Vagina (tissue), 2 donors: ENCODE measurements around the gene C9orf153. TPM values are rescaled to one million over a fixed set of nuclear protein-coding genes. Genes with fewer than 3 reads are reported as not detected.

ENCODE experiments used
- DNase-seq, 2 donors: peaks; one replicate each; pipeline ENCODE4 v3.0.0-alpha.2; 2017; ENCODE audit errors: extremely low spot score in 2 of 2
- H3K27ac ChIP-seq: fragments of 200-600 bp; sonication (generic); one replicate; pipeline ENCODE4 v1.5.1; 2019
- H3K27me3 ChIP-seq: fragments of 200-600 bp; sonication (generic); one replicate; pipeline ENCODE4 v1.5.1; 2019
- H3K36me3 ChIP-seq, 2 donors: fragments of 200-600 bp; sonication (generic); one replicate each; pipeline ENCODE4 v1.5.1; 2017 to 2019
- H3K4me1 ChIP-seq: fragments of 200-600 bp; sonication (generic); one replicate; pipeline ENCODE4 v1.5.1; 2019
- H3K4me3 ChIP-seq, 2 donors: fragments of 200-600 bp; sonication (generic); 1 replicate in 1 of 2; 2 replicates in 1 of 2; pipeline ENCODE4 v1.5.1; 2016 to 2019
- H3K9me3 ChIP-seq: fragments of 200-600 bp; sonication (generic); one replicate; pipeline ENCODE4 v1.5.1; 2019
- CTCF ChIP-seq, 3 experiments: fragments of 450-650 bp in 2 of 3; fragments of 200-600 bp in 1 of 3; sonication (generic) in 1 of 3; IDR thresholded peaks; one replicate each; pipeline ENCODE4 v1.5.1; 2017 to 2019; ENCODE audit warnings: antibody characterized with exemption in 3 of 3, mild to moderate bottlenecking in 2 of 3, moderate library complexity in 2 of 3
- POLR2A ChIP-seq, 2 donors: fragments of 450-650 bp; IDR thresholded peaks; one replicate each; pipeline ENCODE4 v1.6.1; 2017; ENCODE audit warnings: antibody characterized with exemption in 2 of 2, mild to moderate bottlenecking in 2 of 2, moderate library complexity in 2 of 2
- POLR2AphosphoS5 ChIP-seq, 2 donors: sonication (generic); formaldehyde crosslinking; IDR thresholded peaks; one replicate each; pipeline ENCODE4 v1.9.0; 2017; ENCODE audit warnings: antibody characterized with exemption in 2 of 2, mild to moderate bottlenecking in 2 of 2, low read depth in 1 of 2; ENCODE audit not compliant: insufficient read depth in 1 of 2
- intact Hi-C: fragments of 100-400 bp; cut with DNase I; formaldehyde crosslinking; loops from one replicate; pipeline ENCODE4 v1.15.1; 2023
- total RNA-seq: library from RNA; depleted of rRNA; stranded (reverse); fragments of >200 nt; gene quantifications from one replicate; pipeline ENCODE4 v1.2.3, GENCODE V29; 2016

C9orf153 gene
- total RNA-seq, 1 donor from 2014 or later: not detected

GRCh38 chr9:86246752-86247161 is 12.7 kb downstream of the C9orf153 start:
- H3K36me3 ChIP-seq: no peaks in the 10 kb centered on the region
- H3K27me3 ChIP-seq: no peaks in the 10 kb centered on the region
- H3K27ac ChIP-seq: no peak overlapping the region
- H3K9me3 ChIP-seq: no peaks in the 10 kb centered on the region
- no peak overlapping the region for H3K4me3 ChIP-seq
- H3K4me1 ChIP-seq: no peaks in the 10 kb centered on the region
- intact Hi-C loops: no loop called here
- no peak for TF ChIP-seq CTCF (IDR thresholded peaks at IDR 0.05)
- TF ChIP-seq POLR2A (IDR thresholded peaks at IDR 0.05): no peak
- TF ChIP-seq POLR2AphosphoS5 (IDR thresholded peaks at IDR 0.05; ENCODE audit: insufficient read depth in 1 of 2, low read depth in 1 of 2): no peak
- no peak for DNase-seq

- no peak for DNase-seq
- Histone ChIP-seq H3K4me1 (no peaks in the 10 kb centered on the region), H3K27me3 (no peaks in the 10 kb centered on the region), H3K9me3 (no peaks in the 10 kb centered on the region), H3K36me3 (no peaks in the 10 kb centered on the region), H3K4me3 (no peak overlapping the region), H3K27ac (no peak overlapping the region)
- no peak for TF ChIP-seq CTCF (IDR thresholded peaks at IDR 0.05)
- TF ChIP-seq POLR2A (IDR thresholded peaks at IDR 0.05): no peak
- no peak for TF ChIP-seq POLR2AphosphoS5 (IDR thresholded peaks at IDR 0.05; ENCODE audit: insufficient read depth in 1 of 2, low read depth in 1 of 2)
- intact Hi-C loops: no loop called here
These were observed 17.4 kb downstream of the C9orf153 start for GRCh38 chr9:86242071-86242470.

- intact Hi-C loops: no loop called here
- TF ChIP-seq POLR2A (IDR thresholded peaks at IDR 0.05) (no peak), POLR2AphosphoS5 (IDR thresholded peaks at IDR 0.05; ENCODE audit: insufficient read depth in 1 of 2, low read depth in 1 of 2) (no peak), CTCF (IDR thresholded peaks at IDR 0.05) (no peak)
- no peak for DNase-seq
These were observed 18.2 kb downstream of the C9orf153 start for GRCh38 chr9:86241216-86241615.

GRCh38 chr9:86238861-86239770 is 20.3 kb downstream of the C9orf153 start:
- no peak overlapping the region for H3K4me3 ChIP-seq
- no peaks in the 10 kb centered on the region for H3K9me3 ChIP-seq
- H3K27me3 ChIP-seq: no peaks in the 10 kb centered on the region
- H3K27ac ChIP-seq: no peak overlapping the region
- no peak for DNase-seq
- no peak for TF ChIP-seq CTCF (IDR thresholded peaks at IDR 0.05)
- no peak for TF ChIP-seq POLR2A (IDR thresholded peaks at IDR 0.05)
- TF ChIP-seq POLR2AphosphoS5 (IDR thresholded peaks at IDR 0.05; ENCODE audit: insufficient read depth in 1 of 2, low read depth in 1 of 2): no peak
- no peaks in the 10 kb centered on the region for H3K4me1 ChIP-seq
- intact Hi-C loops: no loop called here
- no peaks in the 10 kb centered on the region for H3K36me3 ChIP-seq

More at GRCh38 chr9:86241216-86241615, 18.2 kb downstream of the C9orf153 start:
- Histone ChIP-seq H3K9me3 (no peaks in the 10 kb centered on the region), H3K4me1 (no peaks in the 10 kb centered on the region), H3K27me3 (no peaks in the 10 kb centered on the region), H3K36me3 (no peaks in the 10 kb centered on the region), H3K4me3 (no peak overlapping the region), H3K27ac (no peak overlapping the region)

- DNase-seq: peak in 1 of 2 donors; percentile 32
- TF ChIP-seq POLR2A (IDR thresholded peaks at IDR 0.05): no peak
- TF ChIP-seq POLR2AphosphoS5 (IDR thresholded peaks at IDR 0.05; ENCODE audit: insufficient read depth in 1 of 2, low read depth in 1 of 2): no peak
- TF ChIP-seq CTCF (IDR thresholded peaks at IDR 0.05): no peak
- intact Hi-C loops: no loop called here
These were observed 28.6 kb downstream of the C9orf153 start for GRCh38 chr9:86230858-86231257.

More at GRCh38 chr9:86230858-86231257, 28.6 kb downstream of the C9orf153 start:
- no peak overlapping the region for H3K4me3 ChIP-seq
- no peaks in the 10 kb centered on the region for H3K36me3 ChIP-seq
- H3K4me1 ChIP-seq: no peaks in the 10 kb centered on the region
- H3K9me3 ChIP-seq: no peaks in the 10 kb centered on the region
- no peaks in the 10 kb centered on the region for H3K27me3 ChIP-seq
- no peak overlapping the region for H3K27ac ChIP-seq
